ENCODE data around the gene IFIH1. TPM values are rescaled to one million over a fixed set of nuclear protein-coding genes. Genes with fewer than 3 reads are reported as not detected.
A peak's percentile ranks its signal among the peaks of the same experiment; 100 is the strongest.

IFIH1 gene
- total and polyA plus RNA-seq, 2 donors (not counting 3 experiments of a cell fraction or from before 2014, with no cell fraction given), result 1.3 to 6.9 TPM

DNA sequence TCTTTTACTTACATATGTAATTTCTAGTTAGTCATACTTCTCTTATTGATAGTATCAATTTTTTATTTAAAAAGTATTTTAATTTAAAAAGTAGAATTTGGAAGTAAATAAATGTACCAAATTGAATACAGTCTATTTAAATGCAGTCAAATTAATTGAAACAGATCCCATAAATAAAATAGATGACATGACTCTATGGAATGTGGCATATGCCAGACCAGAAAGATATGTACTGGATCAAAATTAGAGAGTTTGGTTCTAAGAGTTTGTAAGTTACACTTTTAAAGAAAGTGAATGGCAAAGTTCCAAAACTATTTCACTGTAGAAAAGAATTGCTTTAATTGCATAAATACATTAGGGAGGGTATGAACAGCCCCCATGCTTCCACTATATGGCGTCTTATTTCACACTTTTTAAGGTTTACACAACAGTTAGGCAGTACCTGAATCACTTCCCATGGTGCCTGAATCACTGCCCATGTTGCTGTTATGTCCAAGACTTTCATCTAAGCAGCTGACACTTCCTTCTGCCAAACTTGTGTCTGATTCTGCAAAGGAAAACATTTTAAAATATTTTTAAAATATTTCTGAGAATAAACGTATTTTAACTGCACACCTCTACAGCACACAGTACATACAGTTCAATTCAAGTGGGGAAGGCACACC, 25.2 kb downstream of the IFIH1 start:
- H3K27ac ChIP-seq (ENCODE audit: insufficient read depth, low read depth, low read length), result no peak overlapping the region
- peak; percentile 38 for TF ChIP-seq FOS (IDR thresholded peaks at IDR 0.05; ENCODE audit: borderline replicate concordance, insufficient read depth, low read length)
- TF ChIP-seq, protein P1, sequence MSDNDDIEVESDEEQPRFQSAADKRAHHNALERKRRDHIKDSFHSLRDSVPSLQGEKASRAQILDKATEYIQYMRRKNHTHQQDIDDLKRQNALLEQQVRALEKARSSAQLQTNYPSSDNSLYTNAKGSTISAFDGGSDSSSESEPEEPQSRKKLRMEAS (IDR thresholded peaks at IDR 0.05; ENCODE audit: insufficient read depth, insufficient read length), result no peak
- DNase-seq (ENCODE audit: low read depth, low spot score) (peak; percentile 5), FAIRE-seq (no peak)
- dilution Hi-C loops (cut with MboI; ENCODE audit: extremely low pct_ligation_motif_present, low sequenced_read_pairs) (no loop called here), intact Hi-C loops (cut with micrococcal nuclease) (no loop called here)
- H3K9me3 ChIP-seq (replicated peaks; ENCODE audit: control insufficient read depth, insufficient read depth, low read length), result no peaks in the 10 kb centered on the region
- H2AFZ ChIP-seq (ENCODE audit: low read depth, low read length), result no peak overlapping the region
- no peak overlapping the region for H3K4me3 ChIP-seq (replicated peaks in 1 of 3; ENCODE audit: insufficient read depth in 1 of 3, low read depth in 1 of 3, low read length in 3 of 3)
- no peak overlapping the region for H3K9ac ChIP-seq (replicated peaks; ENCODE audit: extremely low read depth, insufficient read depth, low read length)
- POLR2A ChIA-PET, result no interaction called here
- no peak overlapping the region for H3K4me2 ChIP-seq (ENCODE audit: insufficient read depth, low read length)
- H3K4me1 ChIP-seq (ENCODE audit: control insufficient read depth, extremely low read depth, insufficient read depth, low read length), result no peaks in the 10 kb centered on the region
- CTCF ChIA-PET, result interaction anchor here (4.0 to 16.2 kb wide), 2 partner anchors 68 to 140 kb away, joined by 23 to 1052 read pairs; no protein-coding TSS in a partner anchor
- no peaks in the 10 kb centered on the region for H3K9me1 ChIP-seq (replicated peaks; ENCODE audit: control insufficient read depth, extremely low read depth, insufficient read depth, low read length)
- H4K20me1 ChIP-seq (replicated peaks; ENCODE audit: control insufficient read depth, extremely low read depth, insufficient read depth, low read length), result no peaks in the 10 kb centered on the region
- H3K79me2 ChIP-seq (ENCODE audit: control insufficient read depth, insufficient read depth, low read length), result no peaks in the 10 kb centered on the region
- H3K27me3 ChIP-seq (ENCODE audit: control insufficient read depth in 2 of 2, insufficient read depth in 2 of 2, low read length in 2 of 2), result no peaks in the 10 kb centered on the region
- no TSS peak for BruUV-seq (replicated peaks)
- H3K36me3 ChIP-seq (ENCODE audit: control insufficient read depth in 2 of 2, extremely low read depth in 1 of 2, insufficient read depth in 2 of 2, low read length in 2 of 2), result no peaks in the 10 kb centered on the region

DNA sequence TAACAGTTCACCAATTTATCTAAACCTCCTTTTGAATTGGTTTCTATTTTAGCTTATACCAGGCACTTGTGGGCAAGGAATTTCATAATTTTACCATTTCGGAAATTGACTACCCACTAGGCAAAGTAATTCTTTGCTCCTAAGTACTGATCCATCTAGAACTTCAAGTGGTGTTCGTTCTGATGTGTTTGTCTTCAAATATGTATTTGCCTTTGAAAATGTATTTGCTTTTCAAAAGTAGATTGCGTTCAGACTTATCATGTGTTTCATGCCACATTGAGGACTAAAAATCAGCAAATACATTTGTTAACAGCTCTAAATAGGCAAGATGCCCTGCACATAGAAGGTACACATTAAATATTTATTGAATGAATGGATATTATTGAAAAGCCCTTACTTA, 26.7 kb downstream of the IFIH1 start:
- intact Hi-C loops (cut with micrococcal nuclease) (no loop called here), dilution Hi-C loops (cut with MboI; ENCODE audit: extremely low pct_ligation_motif_present, low sequenced_read_pairs) (no loop called here)
- DNase-seq (ENCODE audit: low read depth, low spot score) (no peak), FAIRE-seq (no peak)
- TF ChIP-seq, protein P2, sequence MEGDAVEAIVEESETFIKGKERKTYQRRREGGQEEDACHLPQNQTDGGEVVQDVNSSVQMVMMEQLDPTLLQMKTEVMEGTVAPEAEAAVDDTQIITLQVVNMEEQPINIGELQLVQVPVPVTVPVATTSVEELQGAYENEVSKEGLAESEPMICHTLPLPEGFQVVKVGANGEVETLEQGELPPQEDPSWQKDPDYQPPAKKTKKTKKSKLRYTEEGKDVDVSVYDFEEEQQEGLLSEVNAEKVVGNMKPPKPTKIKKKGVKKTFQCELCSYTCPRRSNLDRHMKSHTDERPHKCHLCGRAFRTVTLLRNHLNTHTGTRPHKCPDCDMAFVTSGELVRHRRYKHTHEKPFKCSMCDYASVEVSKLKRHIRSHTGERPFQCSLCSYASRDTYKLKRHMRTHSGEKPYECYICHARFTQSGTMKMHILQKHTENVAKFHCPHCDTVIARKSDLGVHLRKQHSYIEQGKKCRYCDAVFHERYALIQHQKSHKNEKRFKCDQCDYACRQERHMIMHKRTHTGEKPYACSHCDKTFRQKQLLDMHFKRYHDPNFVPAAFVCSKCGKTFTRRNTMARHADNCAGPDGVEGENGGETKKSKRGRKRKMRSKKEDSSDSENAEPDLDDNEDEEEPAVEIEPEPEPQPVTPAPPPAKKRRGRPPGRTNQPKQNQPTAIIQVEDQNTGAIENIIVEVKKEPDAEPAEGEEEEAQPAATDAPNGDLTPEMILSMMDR (IDR thresholded peaks at IDR 0.05; ENCODE audit: extremely low read depth in 1 of 2, insufficient read depth in 1 of 2, low read depth in 1 of 2, low read length in 2 of 2), result no peak
- no peak for TF ChIP-seq JUN (IDR thresholded peaks at IDR 0.05; ENCODE audit: borderline replicate concordance, insufficient read depth, insufficient read length, low read depth)
- no peak for TF ChIP-seq EZH2 (IDR thresholded peaks at IDR 0.05; ENCODE audit: borderline replicate concordance, low read depth, low read length, severe bottlenecking)
- TF ChIP-seq POLR2AphosphoS5 (IDR thresholded peaks at IDR 0.05; ENCODE audit: insufficient read depth, low read depth, low read length), result no peak
- Histone ChIP-seq H3K9me3 (replicated peaks; ENCODE audit: control insufficient read depth, insufficient read depth, low read length) (no peaks in the 10 kb centered on the region), H3K4me2 (ENCODE audit: insufficient read depth, low read length) (no peak overlapping the region), H2AFZ (ENCODE audit: low read depth, low read length) (no peak overlapping the region), H3K4me1 (ENCODE audit: control insufficient read depth, extremely low read depth, insufficient read depth, low read length) (no peaks in the 10 kb centered on the region), H3K9ac (replicated peaks; ENCODE audit: extremely low read depth, insufficient read depth, low read length) (no peak overlapping the region), H3K4me3 (replicated peaks in 1 of 3; ENCODE audit: insufficient read depth in 1 of 3, low read depth in 1 of 3, low read length in 3 of 3) (no peak overlapping the region), H3K27ac (ENCODE audit: insufficient read depth, low read depth, low read length) (no peak overlapping the region), H4K20me1 (replicated peaks; ENCODE audit: control insufficient read depth, extremely low read depth, insufficient read depth, low read length) (no peaks in the 10 kb centered on the region), H3K9me1 (replicated peaks; ENCODE audit: control insufficient read depth, extremely low read depth, insufficient read depth, low read length) (no peaks in the 10 kb centered on the region), H3K27me3 (ENCODE audit: control insufficient read depth in 2 of 2, insufficient read depth in 2 of 2, low read length in 2 of 2) (no peaks in the 10 kb centered on the region), H3K79me2 (ENCODE audit: control insufficient read depth, insufficient read depth, low read length) (no peaks in the 10 kb centered on the region), H3K36me3 (ENCODE audit: control insufficient read depth in 2 of 2, extremely low read depth in 1 of 2, insufficient read depth in 2 of 2, low read length in 2 of 2) (no peaks in the 10 kb centered on the region)
- no TSS peak for BruUV-seq (replicated peaks)
- CTCF ChIA-PET, result interaction anchor here (16.2 kb wide), 1 partner anchor 67 kb away, joined by 1052 read pairs; no protein-coding TSS in a partner anchor
- POLR2A ChIA-PET, result no interaction called here

Data from endothelial cell of umbilical vein (primary cell).